Measurements from ENCODE around the gene NCF4.

GRCh38 chr22:36922711-36923110 lies 61.9 kb downstream of the NCF4 start:
- TF ChIP-seq CTCF (IDR thresholded peaks at IDR 0.05) (no peak), POLR2A (IDR thresholded peaks at IDR 0.05) (no peak)

Data from esophagus squamous epithelium (tissue), 4 donors.